NCI-H1417 treated with DMSO at 0.1 percent for 48 hours (cell line): ENCODE results near the gene TBC1D24.

Experiments
- DNase-seq: peaks from one replicate; lab custom pipeline; 2025; lab: John Stamatoyannopoulos, UW

Gene TBC1D24

GRCh38 chr16:2483939-2484897 lies 9.3 kb downstream of the TBC1D24 start:
- DNase-seq, result no peak

GRCh38 chr16:2484898-2485508 lies 10.1 kb downstream of the TBC1D24 start:
- no peak for DNase-seq

GRCh38 chr16:2485811-2486507 lies 11.0 kb downstream of the TBC1D24 start:
- DNase-seq, result no peak

GRCh38 chr16:2486645-2487516 lies 12.0 kb downstream of the TBC1D24 start:
- DNase-seq, result no peak

DNA sequence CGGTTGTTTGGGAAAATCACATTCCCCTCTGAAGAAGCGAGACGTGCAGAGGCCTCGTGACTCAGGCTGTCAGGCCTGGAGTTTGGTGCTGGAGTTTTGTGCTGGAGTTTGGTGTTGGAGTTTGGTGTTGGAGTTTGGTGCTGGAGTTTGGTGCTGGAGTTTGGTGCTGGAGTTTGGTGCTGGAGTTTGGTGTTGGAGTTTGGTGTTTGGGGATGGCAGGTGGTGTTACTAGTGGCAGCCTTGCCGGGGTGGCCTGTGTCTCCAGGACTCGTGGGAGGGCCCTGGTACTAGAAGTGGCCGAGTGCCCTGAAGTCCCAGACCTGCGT lies 12.6 kb downstream of the TBC1D24 start:
- no peak for DNase-seq

DNA sequence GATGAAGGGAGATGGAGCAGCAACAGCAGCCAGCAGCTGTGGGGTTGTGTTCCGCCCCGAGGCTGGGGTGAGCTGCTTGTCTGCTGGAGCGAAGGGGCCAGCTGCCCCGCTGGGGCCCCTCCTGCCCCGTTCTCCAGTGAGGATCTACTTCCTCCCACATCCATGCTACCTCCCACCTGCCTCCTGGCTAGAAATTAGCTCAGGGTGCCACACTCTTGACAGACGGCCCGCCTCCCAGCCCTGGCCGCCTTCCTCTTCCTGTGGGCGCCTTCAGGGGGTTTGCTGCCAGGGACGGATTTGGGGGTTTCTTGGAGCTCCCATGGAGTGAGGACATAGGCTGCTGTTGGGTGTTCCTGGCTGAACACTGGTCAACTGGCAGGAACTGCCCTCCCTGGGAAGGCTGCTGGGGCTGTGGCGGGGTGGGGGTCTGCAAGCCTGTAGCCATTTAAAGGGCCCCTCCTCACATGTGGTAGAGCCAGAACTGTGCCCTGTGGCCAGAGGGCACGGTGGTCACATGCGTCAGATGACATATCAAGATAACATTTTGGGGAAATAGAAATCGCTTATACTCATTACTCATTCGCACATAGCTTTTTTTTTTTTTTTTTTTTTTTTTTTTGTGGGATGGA lies 13.1 kb downstream of the TBC1D24 start:
- DNase-seq, result no peak

- DNase-seq, result no peak
Observed at GRCh38 chr16:2489581-2489980, 14.7 kb downstream of the TBC1D24 start.

DNA sequence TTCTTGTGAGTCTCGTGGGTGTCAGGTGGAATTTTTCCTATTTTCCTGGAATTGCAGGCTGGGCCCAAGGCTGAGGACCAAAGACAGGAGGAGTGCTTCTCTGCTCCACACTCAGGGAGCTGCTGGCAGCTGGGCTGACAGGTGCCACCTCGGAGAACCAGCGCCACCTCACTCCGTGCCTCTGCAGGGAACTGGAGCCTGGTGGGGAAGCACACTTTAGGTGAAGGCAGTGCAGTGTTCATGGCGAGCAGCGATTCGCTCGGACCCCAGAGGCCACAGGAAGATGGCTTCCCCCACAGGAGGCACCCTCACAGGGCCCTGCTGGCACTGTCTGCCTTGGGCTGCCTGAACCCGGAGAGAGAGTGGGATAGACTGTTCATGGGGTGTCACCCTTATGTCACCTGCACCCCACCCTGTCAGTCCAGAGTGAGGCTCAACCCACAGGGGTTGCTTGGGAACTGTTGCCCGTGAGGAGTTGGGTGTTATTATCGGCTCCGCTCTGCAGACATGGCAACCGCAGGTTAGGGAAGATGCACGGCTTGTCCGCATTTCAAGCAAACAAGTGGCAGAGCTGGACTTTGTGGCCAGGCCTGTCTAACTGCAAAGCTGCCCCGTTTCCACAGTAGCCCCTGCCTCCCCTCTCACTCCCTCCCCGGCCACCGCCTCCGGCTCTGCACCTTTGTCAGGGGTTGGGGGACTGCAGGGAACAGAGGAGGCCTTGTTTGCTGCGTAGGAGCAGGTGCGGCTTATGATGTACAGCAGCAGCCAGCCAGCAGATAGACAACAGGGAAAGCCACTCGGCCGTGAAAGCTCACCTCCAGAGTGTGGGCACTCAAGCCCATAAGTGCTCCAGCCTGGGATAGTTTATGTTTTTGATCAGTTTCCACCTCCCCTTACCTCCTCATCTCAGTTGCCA lies 15.5 kb downstream of the TBC1D24 start:
- no peak for DNase-seq

DNA sequence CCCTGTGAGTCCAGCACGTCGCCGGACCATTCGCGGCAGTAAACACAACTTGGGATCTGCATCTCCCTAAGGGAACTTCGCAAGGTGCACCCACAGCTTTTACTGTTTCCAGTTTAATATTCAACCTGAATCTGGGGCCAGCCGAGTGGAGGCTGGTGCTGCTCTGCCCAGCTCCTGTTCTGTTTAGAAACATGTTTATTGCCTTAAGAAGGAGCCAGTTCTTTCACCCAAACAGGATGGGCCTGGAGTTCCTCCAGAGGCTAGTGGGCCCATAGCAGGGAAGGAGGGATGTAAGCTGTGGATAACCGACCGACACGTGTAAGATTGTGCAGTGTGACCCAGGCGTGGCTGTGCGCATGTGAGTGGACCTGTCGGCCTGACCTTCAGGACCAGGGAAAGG lies 17.4 kb downstream of the TBC1D24 start:
- no peak for DNase-seq

GRCh38 chr16:2493605-2494004 lies 18.7 kb downstream of the TBC1D24 start:
- DNase-seq, result no peak

DNA sequence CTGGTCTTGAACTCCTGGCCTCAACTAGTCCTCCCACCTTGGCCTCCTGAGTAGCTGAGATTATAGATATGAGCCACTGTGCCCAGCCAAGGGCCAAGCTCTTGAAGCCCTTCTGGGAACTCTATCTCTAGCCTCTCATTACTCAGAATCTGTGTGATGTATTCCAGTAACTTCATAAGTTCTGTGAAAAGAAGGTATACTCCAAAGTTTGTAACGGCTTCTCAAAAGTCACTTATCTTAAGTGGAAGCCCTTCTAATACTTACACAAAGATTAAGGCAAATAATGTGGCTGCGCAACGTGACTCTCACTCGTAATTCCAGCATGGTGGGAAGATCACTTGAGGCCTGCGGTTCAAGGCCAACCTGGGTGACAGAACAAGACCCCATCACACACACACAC lies 19.7 kb downstream of the TBC1D24 start:
- DNase-seq, result no peak

DNA sequence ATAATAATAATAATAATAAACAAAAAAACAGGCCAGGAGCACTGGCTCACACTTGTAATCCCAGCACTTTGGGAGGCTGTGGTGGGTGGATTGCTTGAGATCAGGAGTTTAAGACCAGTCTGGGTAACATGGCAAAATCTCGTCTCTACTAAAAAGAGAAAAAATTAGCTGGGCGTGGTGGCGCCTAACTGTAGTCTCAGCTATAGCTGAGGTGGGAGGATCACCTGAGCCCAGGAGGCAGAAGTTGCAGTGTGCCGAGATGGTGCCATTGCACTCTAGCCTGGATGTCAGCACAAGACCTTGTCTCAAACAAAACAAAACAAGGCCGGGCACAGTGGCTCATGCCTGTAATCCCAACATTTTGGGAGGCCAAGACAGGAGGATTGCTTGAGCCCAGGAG lies 20.1 kb downstream of the TBC1D24 start:
- DNase-seq, result no peak

DNA sequence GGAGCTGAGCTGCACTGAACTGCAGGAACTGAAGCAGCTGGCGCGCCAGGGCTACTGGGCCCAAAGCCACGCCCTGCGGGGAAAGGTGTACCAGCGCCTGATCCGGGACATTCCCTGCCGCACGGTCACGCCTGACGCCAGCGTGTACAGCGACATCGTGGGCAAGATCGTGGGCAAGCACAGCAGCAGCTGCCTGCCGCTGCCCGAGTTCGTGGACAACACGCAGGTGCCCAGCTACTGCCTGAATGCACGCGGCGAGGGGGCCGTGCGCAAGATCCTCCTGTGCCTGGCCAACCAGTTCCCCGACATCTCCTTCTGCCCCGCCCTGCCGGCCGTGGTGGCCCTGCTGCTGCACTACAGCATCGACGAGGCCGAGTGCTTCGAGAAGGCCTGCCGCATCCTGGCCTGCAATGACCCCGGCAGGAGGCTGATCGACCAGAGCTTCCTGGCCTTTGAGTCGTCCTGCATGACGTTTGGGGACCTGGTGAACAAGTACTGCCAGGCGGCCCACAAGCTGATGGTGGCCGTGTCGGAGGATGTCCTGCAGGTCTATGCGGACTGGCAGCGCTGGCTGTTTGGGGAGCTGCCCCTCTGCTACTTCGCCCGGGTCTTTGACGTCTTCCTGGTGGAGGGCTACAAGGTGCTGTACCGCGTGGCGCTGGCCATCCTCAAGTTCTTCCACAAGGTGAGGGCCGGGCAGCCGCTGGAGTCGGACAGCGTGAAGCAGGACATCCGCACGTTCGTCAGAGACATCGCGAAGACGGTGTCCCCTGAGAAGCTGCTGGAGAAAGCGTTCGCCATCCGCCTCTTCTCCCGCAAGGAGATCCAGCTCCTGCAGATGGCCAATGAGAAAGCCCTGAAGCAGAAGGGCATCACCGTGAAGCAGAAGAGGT lies 21.5 kb downstream of the TBC1D24 start:
- DNase-seq, result no peak

DNA sequence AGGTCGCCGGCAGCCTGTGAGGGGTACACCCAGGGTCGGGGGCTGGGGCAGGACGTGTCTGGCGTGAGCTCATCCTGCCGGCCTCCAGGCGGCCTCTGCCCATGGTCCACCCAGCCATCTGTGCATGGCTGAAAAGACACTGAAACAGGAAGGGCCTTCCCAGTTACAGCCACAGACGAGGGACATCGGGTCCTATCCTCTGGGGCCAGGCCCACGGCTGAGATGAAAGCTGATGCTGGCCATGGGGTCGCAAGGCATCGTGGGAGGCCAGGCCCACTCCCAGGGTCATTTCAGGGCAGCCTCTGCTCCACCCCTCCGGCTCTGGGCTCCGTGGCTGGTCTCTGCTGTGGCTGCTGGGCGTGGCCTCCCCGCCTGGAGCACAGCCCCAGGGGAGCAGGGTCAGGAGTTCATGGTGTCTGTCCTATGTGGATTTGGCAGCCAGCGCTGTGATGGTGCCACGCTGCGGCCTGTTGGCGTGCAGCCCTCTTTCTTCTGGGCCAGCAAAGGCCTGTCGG lies 22.2 kb downstream of the TBC1D24 start:
- no peak for DNase-seq

GRCh38 chr16:2497695-2498484 lies 23.0 kb downstream of the TBC1D24 start:
- no peak for DNase-seq

DNA sequence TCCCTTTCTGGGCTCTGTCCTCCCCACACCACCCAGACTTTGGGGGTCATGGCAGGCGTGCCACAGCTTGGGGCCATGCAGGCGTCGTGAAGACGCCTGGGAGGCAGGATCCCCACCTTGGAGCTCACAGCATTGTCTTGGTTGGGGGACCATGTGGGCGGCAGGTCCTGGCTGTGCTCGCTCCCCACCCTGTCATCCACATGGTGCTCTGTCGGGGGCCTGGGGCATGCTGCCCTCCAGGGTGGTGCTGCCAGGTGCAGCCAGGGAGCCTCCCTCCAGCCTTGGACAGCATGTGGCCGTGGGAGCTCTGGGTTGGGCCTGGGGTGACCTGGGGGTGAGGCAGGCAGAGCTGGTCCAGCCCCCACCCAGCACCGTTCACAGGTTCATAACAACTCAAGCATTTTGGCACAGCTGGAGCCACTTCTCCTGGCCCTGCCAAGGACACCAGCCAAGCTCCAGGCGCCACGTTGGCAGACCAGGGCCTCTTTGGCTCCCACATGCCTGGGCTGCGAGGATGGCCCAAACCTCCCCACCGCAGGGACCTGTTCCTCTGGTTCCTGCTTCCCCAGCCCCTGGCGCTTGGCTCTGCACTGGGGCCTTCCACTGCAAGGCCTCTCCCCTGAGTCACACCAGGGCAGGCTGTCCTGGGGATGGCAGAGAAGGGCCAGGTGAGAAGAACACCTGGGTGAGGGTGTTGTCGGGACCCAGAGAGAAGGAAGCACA lies 23.8 kb downstream of the TBC1D24 start:
- no peak for DNase-seq

- DNase-seq, result no peak
Observed at GRCh38 chr16:2499454-2499853, 24.5 kb downstream of the TBC1D24 start.
